HEK293 (cell line): ENCODE results near the gene NELL2.
A peak's percentile ranks its signal among the peaks of the same experiment; 100 is the strongest.

Source experiments
- CTCF ChIA-PET: fragments of 350-600 bp; formaldehyde crosslinking; extraction: SDS; loops from one replicate; lab custom pipeline; 2021; ENCODE audit warnings: antibody characterized with exemption; lab: Yijun Ruan, JAX
- POLR2A ChIA-PET: fragments of 300-600 bp; formaldehyde crosslinking; extraction: SDS; loops from one replicate; lab custom pipeline; 2020; ENCODE audit warnings: antibody characterized with exemption, inconsistent platforms; lab: Yijun Ruan, JAX
- H3K27ac ChIP-seq: fragments of 200-500 bp; sonication (Bioruptor generic); 2 replicates; pipeline ENCODE4 v1.5.1; 2014; ENCODE audit warnings: low read depth, low read length, control low read depth, inconsistent platforms; ENCODE audit errors: extremely low read depth
- H3K36me3 ChIP-seq, 2 experiments: fragments of 200-500 bp in 1 of 2; sonication (Bioruptor generic) in 1 of 2; 1 replicate in 1 of 2; 2 replicates in 1 of 2; pipeline ENCODE4 v1.5.1; 2014 to 2017; ENCODE audit warnings: inconsistent platforms in 2 of 2, low read length in 2 of 2; ENCODE audit not compliant: control insufficient read depth in 2 of 2, insufficient read depth in 1 of 2
- H3K4me1 ChIP-seq: fragments of 200-500 bp; sonication (Bioruptor generic); 2 replicates; pipeline ENCODE4 v1.5.1; 2014; ENCODE audit warnings: mild to moderate bottlenecking, low read length, inconsistent platforms; ENCODE audit not compliant: control insufficient read depth, insufficient read depth
- H3K4me3 ChIP-seq: 2 replicates; pipeline ENCODE4 v1.5.1; 2011; ENCODE audit warnings: low read depth, mild to moderate bottlenecking, control low read depth, low read length, moderate library complexity
- H3K9me3 ChIP-seq: fragments of 200-500 bp; sonication (Bioruptor generic); 2 replicates; pipeline ENCODE4 v1.5.1; 2014; ENCODE audit warnings: low read depth, low read length, inconsistent platforms; ENCODE audit not compliant: control insufficient read depth, insufficient read depth
- GFI1B ChIP-seq: fragments of 450-650 bp; formaldehyde crosslinking; IDR thresholded peaks from 2 replicates; pipeline ENCODE4 v1.5.1; 2016; ENCODE audit warnings: missing biosample characterization, missing genetic modification characterization
- MZF1 ChIP-seq: fragments of 450-650 bp; formaldehyde crosslinking; IDR thresholded peaks from 2 replicates; pipeline ENCODE4 v1.5.1; 2017; ENCODE audit warnings: missing biosample characterization, missing genetic modification characterization, borderline replicate concordance
- SETDB1 ChIP-seq: IDR thresholded peaks from one replicate; pipeline ENCODE4 v1.6.1; 2017; ENCODE audit warnings: mild to moderate bottlenecking, low read length, moderate library complexity, mixed read lengths; ENCODE audit not compliant: insufficient read length
- SP7 ChIP-seq: fragments of 450-650 bp; formaldehyde crosslinking; IDR thresholded peaks from 2 replicates; pipeline ENCODE4 v1.5.1; 2016; ENCODE audit warnings: missing biosample characterization, missing genetic modification characterization
- ZFP3 ChIP-seq: fragments of 450-650 bp; formaldehyde crosslinking; IDR thresholded peaks from 2 replicates; pipeline ENCODE4 v1.5.1; 2016; ENCODE audit warnings: low read depth, missing biosample characterization, missing genetic modification characterization
- ZFP37 ChIP-seq: fragments of 450-650 bp; formaldehyde crosslinking; IDR thresholded peaks from 2 replicates; pipeline ENCODE4 v1.5.1; 2016; ENCODE audit warnings: missing biosample characterization, missing genetic modification characterization
- ZFP69B ChIP-seq: fragments of 450-650 bp; formaldehyde crosslinking; IDR thresholded peaks from 2 replicates; pipeline ENCODE4 v1.5.1; 2016; ENCODE audit warnings: missing biosample characterization, missing genetic modification characterization
- ZNF10 ChIP-seq: fragments of 450-650 bp; formaldehyde crosslinking; IDR thresholded peaks from 2 replicates; pipeline ENCODE4 v1.5.1; 2017; ENCODE audit warnings: missing biosample characterization, missing genetic modification characterization
- ZNF121 ChIP-seq: fragments of 450-650 bp; formaldehyde crosslinking; IDR thresholded peaks from 2 replicates; pipeline ENCODE4 v1.5.1; 2016; ENCODE audit warnings: missing biosample characterization, missing genetic modification characterization
- ZNF202 ChIP-seq: fragments of 450-650 bp; formaldehyde crosslinking; IDR thresholded peaks from 2 replicates; pipeline ENCODE4 v1.5.1; 2016; ENCODE audit warnings: missing biosample characterization, missing genetic modification characterization, borderline replicate concordance
- ZNF274 ChIP-seq, 2 experiments: fragments of 200-500 bp in 1 of 2; fragments of 450-650 bp in 1 of 2; sonication (Bioruptor generic) in 1 of 2; formaldehyde crosslinking in 1 of 2; IDR thresholded peaks; 2 replicates each; pipeline versions ENCODE4 v1.5.1 to v1.6.1; 2014 to 2016; ENCODE audit warnings: borderline replicate concordance in 1 of 2, inconsistent platforms in 1 of 2, low read length in 1 of 2, missing biosample characterization in 1 of 2, missing genetic modification characterization in 1 of 2
- ZNF341 ChIP-seq: fragments of 450-650 bp; formaldehyde crosslinking; IDR thresholded peaks from 2 replicates; pipeline ENCODE4; 2016; ENCODE audit warnings: low read depth, missing biosample characterization, missing genetic modification characterization
- ZNF350 ChIP-seq: fragments of 450-650 bp; formaldehyde crosslinking; IDR thresholded peaks from 2 replicates; pipeline ENCODE4 v1.5.0; 2017; ENCODE audit warnings: missing biosample characterization, mild to moderate bottlenecking, missing genetic modification characterization
- ZNF394 ChIP-seq: fragments of 450-650 bp; formaldehyde crosslinking; IDR thresholded peaks from 2 replicates; pipeline ENCODE4 v1.5.1; 2016; ENCODE audit warnings: missing biosample characterization, missing genetic modification characterization, mild to moderate bottlenecking, moderate library complexity, borderline replicate concordance
- ZNF521 ChIP-seq: fragments of 450-650 bp; formaldehyde crosslinking; IDR thresholded peaks from 2 replicates; pipeline ENCODE4 v1.5.1; 2017; ENCODE audit warnings: missing biosample characterization, mild to moderate bottlenecking, missing genetic modification characterization
- ZNF596 ChIP-seq: fragments of 450-650 bp; IDR thresholded peaks from 2 replicates; pipeline ENCODE4 v1.5.0; 2018; ENCODE audit warnings: missing biosample characterization, mild to moderate bottlenecking, missing genetic modification characterization, moderate library complexity
- ZNF600 ChIP-seq: fragments of 450-650 bp; formaldehyde crosslinking; IDR thresholded peaks from 2 replicates; pipeline ENCODE4 v1.5.1; 2016; ENCODE audit warnings: missing biosample characterization, missing genetic modification characterization
- ZNF610 ChIP-seq: fragments of 450-650 bp; formaldehyde crosslinking; IDR thresholded peaks from 2 replicates; pipeline ENCODE4 v1.5.1; 2016; ENCODE audit warnings: missing biosample characterization, missing genetic modification characterization, borderline replicate concordance
- ZNF837 ChIP-seq: fragments of 450-650 bp; formaldehyde crosslinking; IDR thresholded peaks from 2 replicates; pipeline ENCODE4 v1.5.1; 2016; ENCODE audit warnings: missing biosample characterization, missing genetic modification characterization
- TF ChIP-seq, protein P1 (sequence below): fragments of 450-650 bp; formaldehyde crosslinking; IDR thresholded peaks from 2 replicates; pipeline ENCODE4; 2016; ENCODE audit warnings: missing biosample characterization, missing genetic modification characterization
- TF ChIP-seq, protein P2 (sequence below): fragments of 450-650 bp; formaldehyde crosslinking; conservative IDR thresholded peaks from 2 replicates; pipeline ENCODE4 v1.5.1; 2016; ENCODE audit warnings: low read depth, missing biosample characterization, missing genetic modification characterization

NELL2 gene

DNA sequence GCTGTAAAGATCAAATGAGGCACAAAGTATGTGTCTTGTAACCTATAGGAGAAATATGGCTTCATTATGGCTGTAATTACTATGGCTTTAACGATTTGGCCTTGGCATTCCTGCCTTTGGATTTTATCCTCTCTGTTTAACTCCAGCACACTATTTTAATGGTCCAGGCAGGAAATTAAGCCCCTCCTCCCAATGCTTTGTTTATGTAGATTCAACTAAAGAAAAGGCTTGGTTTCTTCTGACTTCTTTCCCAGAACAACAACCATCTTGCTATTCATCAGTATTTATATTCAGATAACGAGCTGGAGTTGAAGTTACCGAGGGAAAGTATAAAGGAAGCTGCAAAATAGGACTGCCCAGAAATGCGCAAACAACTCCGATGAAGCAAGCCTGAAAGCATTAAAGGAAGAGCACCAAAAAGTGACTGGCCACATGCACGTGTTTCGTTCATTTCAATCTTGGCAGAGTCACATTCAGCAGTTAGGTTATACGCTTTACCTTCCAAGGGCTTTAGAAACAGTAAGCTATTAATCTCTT lies 104.6 kb downstream of the NELL2 start:
- Histone ChIP-seq H3K36me3 (no peaks in the 10 kb centered on the region), H3K4me1 (no peaks in the 10 kb centered on the region), H3K27ac (no peak overlapping the region), H3K9me3 (no peaks in the 10 kb centered on the region), H3K4me3 (no peak overlapping the region)
- POLR2A ChIA-PET, result no interaction called here
- CTCF ChIA-PET, result interaction anchor here (0.6 to 1.3 kb wide), 3 partner anchors 9 to 306 kb away, joined by 3 to 4 read pairs (median 3); no protein-coding TSS in a partner anchor
- no peak for TF ChIP-seq ZNF341 (tag by site-specific recombination)
- no peak for TF ChIP-seq ZFP69B

DNA sequence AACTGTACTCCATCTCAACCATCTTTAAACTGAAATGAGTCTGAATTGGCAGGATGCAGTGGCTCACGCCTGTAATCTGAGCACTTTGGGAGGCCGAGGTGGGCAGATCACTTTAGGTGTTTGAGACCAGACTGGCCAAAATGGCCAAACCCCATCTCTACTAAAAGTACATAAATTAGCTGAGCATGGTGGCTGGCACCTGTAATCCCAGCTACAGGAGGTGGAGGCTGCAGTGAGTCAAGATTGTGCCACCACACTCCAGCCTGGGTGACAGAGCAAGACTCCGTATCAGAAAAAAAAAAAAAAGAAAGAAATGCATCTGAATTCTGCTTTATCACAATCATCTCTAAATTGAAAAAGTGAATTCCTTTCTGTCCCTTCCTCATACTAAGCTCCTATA lies 110.3 kb downstream of the NELL2 start:
- Histone ChIP-seq H3K36me3 (no peaks in the 10 kb centered on the region), H3K4me1 (no peaks in the 10 kb centered on the region), H3K4me3 (no peak overlapping the region), H3K9me3 (no peaks in the 10 kb centered on the region), H3K27ac (no peak overlapping the region)
- POLR2A ChIA-PET, result no interaction called here
- TF ChIP-seq ZNF600 (tag by site-specific recombination) (peak; percentile 46; the same call in 1 of the 2 replicates), MZF1 (no peak)
- CTCF ChIA-PET, result interaction anchor here (0.6 to 2.7 kb wide), 4 partner anchors 9 to 183 kb away, joined by 3 to 17 read pairs (median 6); no protein-coding TSS in a partner anchor

DNA sequence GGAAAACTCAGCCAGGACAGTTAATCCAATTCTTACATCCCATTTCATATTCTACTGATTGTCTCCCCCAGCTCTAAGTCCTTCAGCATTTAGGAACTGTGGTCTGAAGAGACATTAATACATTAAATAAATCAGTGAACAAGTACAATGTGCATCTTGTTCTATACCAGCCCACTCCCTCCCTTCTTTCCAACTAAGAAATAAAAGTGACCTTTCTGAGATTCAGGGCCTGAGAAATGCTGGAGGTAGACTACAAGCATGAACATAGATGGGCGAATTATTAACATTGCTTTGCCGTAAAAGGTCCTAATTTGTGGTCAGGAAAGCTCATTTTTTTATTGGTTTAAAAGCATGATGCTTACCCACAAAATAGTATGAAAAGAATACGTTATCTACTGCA lies 113.1 kb downstream of the NELL2 start:
- ChIA-PET POLR2A (no interaction called here), CTCF (no interaction called here)
- TF ChIP-seq SP7 (tag by site-specific recombination), result no peak
- no peak for TF ChIP-seq ZNF341 (tag by site-specific recombination)
- no peak for TF ChIP-seq ZNF10
- no peak for TF ChIP-seq ZNF202 (tag by site-specific recombination)
- TF ChIP-seq, protein P1, sequence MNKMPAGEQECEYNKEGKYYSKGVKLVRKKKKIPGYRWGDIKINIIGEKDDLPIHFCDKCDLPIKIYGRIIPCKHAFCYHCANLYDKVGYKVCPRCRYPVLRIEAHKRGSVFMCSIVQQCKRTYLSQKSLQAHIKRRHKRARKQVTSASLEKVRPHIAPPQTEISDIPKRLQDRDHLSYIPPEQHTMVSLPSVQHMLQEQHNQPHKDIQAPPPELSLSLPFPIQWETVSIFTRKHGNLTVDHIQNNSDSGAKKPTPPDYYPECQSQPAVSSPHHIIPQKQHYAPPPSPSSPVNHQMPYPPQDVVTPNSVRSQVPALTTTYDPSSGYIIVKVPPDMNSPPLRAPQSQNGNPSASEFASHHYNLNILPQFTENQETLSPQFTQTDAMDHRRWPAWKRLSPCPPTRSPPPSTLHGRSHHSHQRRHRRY (tag by site-specific recombination), result no peak
- TF ChIP-seq ZNF596 (tag by site-specific recombination), result no peak
- TF ChIP-seq ZNF274 (IDR thresholded peaks at IDR 0.05; ENCODE audit: low read length), result no peak
- no peak for TF ChIP-seq ZNF274 (tag by site-specific recombination; IDR thresholded peaks at IDR 0.05; ENCODE audit: borderline replicate concordance)
- no peak for TF ChIP-seq GFI1B (tag by site-specific recombination)
- TF ChIP-seq, protein P2, sequence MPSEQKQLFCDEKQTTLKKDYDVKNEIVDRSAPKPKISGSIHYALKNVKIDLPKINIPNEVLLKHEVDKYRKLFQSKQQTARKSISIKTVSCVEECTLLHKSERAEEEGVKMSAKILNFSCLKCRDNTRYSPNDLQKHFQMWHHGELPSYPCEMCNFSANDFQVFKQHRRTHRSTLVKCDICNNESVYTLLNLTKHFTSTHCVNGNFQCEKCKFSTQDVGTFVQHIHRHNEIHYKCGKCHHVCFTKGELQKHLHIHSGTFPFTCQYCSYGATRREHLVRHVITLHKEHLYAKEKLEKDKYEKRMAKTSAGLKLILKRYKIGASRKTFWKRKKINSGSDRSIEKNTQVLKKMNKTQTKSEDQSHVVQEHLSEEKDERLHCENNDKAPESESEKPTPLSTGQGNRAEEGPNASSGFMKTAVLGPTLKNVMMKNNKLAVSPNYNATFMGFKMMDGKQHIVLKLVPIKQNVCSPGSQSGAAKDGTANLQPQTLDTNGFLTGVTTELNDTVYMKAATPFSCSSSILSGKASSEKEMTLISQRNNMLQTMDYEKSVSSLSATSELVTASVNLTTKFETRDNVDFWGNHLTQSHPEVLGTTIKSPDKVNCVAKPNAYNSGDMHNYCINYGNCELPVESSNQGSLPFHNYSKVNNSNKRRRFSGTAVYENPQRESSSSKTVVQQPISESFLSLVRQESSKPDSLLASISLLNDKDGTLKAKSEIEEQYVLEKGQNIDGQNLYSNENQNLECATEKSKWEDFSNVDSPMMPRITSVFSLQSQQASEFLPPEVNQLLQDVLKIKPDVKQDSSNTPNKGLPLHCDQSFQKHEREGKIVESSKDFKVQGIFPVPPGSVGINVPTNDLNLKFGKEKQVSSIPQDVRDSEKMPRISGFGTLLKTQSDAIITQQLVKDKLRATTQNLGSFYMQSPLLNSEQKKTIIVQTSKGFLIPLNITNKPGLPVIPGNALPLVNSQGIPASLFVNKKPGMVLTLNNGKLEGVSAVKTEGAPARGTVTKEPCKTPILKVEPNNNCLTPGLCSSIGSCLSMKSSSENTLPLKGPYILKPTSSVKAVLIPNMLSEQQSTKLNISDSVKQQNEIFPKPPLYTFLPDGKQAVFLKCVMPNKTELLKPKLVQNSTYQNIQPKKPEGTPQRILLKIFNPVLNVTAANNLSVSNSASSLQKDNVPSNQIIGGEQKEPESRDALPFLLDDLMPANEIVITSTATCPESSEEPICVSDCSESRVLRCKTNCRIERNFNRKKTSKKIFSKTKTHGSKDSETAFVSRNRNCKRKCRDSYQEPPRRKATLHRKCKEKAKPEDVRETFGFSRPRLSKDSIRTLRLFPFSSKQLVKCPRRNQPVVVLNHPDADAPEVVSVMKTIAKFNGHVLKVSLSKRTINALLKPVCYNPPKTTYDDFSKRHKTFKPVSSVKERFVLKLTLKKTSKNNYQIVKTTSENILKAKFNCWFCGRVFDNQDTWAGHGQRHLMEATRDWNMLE (tag by site-specific recombination), result no peak
- no peak for TF ChIP-seq ZNF521 (tag by site-specific recombination)
- no peak for TF ChIP-seq SETDB1
- TF ChIP-seq ZNF837 (tag by site-specific recombination), result no peak
- TF ChIP-seq ZNF350 (tag by site-specific recombination), result no peak
- no peak for TF ChIP-seq ZFP37 (tag by site-specific recombination)
- no peak for TF ChIP-seq ZNF600 (tag by site-specific recombination)
- no peak for TF ChIP-seq ZFP3 (tag by site-specific recombination)
- TF ChIP-seq ZNF121 (tag by site-specific recombination), result no peak
- TF ChIP-seq ZNF610, result no peak
- TF ChIP-seq ZNF394 (tag by site-specific recombination), result no peak
- no peaks in the 10 kb centered on the region for H3K36me3 ChIP-seq
- no peaks in the 10 kb centered on the region for H3K4me1 ChIP-seq
- no peaks in the 10 kb centered on the region for H3K9me3 ChIP-seq
- H3K4me3 ChIP-seq, result no peak overlapping the region
- no peak overlapping the region for H3K27ac ChIP-seq
